ENCODE data around the gene EPB41L3.
"Not testable (repeated sequence)": the region's sequence is repeated elsewhere in the genome, so short reads cannot be mapped to it uniquely, and the experiment has no call there.

Gene EPB41L3

DNA sequence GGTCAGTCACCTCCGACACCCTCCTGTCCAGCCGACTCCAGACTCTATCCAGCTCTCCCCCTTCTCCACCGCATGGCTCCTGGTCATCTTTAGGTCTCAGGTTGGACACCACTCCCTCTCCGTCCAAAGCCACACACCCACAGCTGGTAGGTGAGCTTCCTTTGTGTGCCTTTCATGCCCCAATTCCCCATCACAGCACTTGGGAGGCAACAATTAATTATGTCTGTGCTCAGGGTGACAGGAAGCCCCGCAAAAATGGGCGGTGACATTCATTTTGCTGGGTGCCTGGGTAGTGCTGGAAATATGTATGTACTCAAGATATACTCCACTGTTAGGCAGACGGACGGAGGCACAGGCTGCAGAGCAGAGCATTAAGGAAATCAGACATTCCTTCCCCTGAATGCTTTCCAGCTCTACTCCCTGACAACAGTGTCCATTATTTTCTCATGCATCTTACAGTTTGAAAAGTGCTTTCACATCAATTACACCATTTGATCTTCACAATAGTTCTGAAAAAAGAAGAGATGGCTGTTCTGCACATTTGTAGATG, 13.1 kb downstream of the EPB41L3 start:
- DNase-seq = no peak

DNA sequence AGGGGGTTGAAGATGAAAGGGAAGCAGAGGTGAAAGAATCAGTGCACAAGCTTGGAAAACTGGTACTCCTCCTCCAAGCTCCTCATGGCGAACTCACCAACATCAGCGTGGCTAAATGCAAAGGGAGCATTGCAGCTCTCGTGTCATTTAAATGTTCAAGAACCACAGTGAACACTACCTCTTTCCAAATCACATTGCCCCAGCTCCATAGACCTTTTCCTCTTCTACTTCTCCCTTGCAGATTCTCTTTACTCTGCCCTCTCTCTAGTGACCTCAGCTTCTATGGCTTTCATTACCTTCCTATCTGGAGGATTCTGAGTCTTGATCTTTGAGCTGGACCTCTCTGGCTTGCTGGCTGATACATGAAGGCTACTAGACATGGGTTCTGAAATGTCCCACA, 14.3 kb downstream of the EPB41L3 start:
- no peak for DNase-seq

DNA sequence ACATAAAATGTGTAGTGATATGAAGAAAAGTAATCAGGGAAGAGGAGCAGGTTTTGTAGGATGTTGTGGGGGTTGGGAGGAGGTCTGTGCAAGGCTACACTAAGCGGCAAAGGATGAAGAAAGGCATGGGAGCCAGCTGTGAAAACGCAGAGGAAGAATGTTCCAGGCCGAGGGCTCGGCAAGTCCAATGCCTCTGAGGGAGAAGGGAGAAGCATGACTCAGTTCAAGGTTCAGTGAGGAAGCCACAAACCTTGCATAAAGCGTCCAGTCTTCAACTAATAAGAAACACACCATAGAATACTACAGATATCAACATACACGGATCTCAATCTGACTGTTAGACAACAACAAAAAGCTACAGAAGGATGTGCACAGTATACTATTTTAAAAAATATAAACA, 16.2 kb downstream of the EPB41L3 start:
- peak; percentile 94 for DNase-seq

DNA sequence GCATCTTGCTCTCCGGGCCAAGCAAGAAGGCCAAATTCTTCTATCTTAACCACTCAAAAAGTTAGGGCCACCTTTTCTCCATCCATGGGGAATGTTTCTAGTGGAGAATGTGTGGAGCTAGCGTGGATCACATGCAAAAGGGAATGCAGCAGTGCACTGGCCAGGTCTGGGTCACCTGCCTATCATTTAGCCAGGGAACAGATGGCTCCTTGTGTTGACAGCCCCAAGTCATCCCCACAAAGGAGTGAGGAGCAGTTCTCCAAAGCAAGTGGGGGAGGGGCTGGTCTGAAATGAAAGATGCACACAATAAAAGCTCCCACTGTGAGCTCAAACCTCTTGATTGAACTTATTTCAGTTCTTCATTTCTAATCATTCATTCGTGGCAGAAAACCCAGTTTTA, 19.1 kb downstream of the EPB41L3 start:
- no peak for DNase-seq

DNA sequence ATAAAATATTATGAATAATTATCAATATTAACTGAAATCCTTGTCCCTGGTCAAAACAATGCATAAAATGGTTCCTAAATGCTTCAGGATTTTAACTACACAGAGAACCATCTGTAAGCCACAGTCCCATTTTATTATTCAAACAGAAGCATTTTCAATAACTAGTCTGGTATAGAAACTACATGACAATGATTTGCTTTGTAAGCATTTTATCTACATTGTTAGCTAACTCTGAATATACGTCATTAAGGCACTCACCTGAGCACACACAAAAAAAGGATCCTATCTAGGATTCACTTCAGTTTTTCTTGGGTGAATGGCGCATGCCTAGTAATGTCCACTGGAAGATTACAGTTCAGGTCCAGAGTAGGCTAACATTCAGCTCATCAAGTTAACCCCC, 22.8 kb downstream of the EPB41L3 start:
- DNase-seq = no peak

DNA sequence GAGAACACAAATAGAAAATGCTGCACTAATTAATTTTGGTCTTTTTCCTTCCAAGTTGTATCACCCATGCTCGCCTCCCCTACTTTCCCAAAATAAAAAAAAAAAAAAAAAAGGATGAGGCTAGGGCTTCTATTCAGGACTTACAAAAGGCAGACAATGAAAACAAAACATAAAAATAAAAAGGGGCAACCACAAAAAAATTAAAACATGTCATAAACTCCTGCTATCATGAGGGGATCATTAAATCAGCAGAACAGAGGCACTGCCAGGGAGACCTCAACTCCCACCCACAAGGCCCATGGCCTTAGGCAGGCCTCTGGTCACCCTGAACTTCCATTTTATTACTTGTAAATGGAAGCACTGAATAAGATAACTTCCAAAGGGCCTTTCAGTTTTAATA, 23.3 kb downstream of the EPB41L3 start:
- no peak for DNase-seq

DNA sequence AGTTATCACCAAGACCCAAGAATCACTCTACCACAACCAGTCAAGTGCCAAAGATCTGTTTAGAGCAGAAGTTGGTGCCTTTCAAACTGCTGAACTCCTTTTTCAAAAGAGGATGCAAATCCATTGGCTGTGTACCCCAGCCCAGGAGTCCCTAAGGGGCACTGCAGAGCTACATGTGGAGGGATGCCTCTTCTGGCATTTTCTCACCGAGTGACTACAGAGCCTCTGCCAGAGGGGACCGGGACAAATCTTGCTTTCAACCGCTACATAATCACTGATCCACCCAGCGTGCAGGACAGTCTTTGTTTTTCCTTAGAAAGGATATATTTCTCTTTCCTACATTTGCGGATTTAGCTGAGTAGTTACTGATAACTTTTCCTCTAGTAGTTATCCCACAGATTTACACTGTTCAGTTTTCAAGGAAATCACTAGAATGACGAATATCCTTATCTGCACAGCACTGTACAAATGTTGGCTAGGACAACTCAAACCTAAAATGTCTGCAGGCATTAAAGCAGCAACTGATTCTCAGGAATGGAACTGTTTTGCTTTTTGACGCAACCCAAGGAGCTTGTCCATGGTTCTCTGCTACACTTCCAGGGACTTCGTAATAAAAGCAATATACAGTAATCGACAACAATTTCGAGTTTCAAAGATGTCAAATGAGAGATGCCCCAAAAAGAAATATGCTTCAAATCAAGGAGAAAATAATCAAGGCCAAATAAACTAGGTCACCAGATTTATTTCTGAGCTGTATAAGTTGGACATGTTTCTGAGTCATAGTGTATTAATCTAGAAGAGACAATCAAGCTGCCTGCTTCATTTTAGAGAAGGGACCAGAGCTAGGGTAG, 24.1 kb downstream of the EPB41L3 start:
- DNase-seq = peak; percentile 42

DNA sequence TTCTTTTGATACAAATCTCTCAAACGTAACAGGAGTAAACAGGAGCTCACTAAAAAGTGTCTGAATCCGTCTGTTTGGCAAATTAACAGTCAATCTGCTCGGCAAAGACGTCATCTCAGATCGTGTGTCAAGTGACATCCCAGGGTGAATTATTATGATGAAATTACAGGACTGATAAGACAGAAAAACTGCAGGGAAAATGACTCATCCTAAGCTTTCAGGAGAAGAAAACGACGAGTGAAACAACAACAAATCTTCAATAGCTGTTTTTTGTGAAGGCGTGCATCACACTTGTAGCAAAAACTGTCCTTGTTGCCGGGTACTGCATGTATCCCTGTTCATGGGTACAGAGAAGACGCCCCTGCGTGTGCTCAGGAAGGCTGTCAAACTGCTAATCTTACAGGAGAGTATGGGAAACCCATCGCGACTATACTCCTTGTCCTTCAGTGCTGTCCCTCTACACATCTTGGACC, 24.9 kb downstream of the EPB41L3 start:
- DNase-seq = peak; percentile 34

DNA sequence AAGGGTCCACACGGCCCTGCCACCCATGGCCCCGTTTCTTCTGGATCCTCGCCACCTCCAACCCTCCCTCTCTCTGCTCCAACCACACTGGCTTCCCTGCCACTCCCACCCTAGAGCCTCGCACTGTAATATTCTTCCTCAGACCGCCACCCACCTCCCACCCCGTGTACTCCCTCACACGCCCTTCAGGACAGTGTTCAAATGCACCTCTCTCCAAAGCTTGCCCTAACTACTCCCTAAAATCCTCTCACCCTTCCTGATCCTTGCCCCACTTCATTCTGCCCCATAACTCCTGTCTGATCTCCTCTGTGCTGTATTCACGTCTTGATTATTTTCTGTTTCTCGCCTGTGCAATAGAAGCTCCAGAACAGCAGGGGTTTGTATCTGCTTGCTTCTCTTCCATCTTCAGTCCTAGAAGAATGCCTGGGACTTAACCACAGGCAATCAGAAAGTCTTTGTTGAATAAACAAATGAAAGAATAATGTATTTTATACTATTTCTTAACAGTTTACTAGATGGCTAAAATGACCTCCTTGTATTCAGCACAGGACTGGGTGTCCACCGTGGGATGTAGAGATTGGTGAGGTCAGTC, 25.5 kb downstream of the EPB41L3 start:
- no peak for DNase-seq

DNA sequence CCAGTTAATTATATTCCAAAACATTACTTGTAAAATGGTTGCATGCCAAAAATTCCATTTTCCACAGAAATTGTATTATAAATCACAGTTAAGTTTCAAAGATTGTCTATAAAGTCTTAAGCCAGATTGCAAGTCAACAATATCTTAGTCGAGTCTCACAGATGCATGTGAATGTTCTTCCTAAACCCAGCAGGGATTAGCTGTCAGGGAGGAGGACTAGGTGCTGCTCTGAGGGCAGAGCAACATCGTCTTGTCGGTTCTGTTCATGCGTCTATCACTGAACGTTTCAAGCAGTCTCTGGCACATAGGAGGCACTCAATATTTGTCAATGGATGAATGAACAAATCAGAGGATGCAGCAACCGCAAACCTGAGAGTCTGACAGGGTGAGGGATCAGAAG, 27.0 kb downstream of the EPB41L3 start:
- no peak for DNase-seq

DNA sequence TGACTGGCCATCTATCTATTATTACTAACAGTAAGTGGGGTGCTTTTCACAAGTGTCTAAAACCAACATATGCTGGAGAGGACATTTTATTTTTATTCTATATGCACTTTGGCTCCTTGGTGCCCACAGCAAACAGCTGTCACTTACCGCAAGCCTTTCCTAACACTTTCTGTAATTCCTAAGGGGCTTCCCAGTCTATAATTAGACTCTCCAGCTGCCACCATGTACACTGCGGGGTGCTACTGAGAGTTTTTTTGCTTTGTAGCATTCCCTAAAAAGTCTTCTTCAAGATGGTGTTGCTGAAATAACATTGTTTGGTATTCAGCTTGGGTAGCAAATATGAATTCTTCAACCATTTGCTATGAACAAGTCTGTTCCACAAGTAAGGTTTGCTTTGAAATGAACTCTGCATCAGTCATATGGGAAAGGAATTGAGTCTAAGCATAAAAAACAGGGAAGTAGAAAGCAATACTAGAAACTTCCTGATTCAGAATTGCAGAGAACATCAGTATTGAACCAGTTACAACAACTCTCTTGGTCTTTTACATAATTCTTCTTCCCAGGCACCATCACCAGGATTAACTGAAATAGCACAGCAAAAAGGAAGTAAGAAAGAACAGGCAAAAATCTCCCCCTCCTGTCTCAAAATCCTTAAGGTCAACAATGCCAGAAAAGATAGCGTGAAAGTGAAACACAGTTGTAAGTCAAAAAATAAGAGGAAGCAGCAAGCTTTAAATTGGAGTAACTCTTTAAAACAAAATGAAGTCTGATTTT, 28.6 kb downstream of the EPB41L3 start:
- DNase-seq = no peak

DNA sequence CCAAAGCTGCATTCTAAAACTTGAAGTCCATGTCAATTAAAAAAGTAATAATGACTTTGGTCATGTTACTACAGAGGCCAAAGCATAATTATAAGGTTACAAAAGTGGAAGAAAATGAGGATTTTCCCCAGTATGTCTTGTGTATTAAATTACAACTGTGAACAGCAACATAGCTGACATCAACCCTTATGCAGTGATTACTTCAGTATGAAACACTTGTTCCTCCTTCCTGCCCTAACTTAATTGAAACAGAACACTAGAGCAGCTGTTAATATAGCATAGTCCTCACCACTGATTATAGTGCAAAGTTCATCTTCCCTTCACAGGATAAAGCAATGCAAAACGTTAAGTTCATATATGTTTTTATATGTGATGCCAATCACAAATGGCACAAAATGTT, 29.9 kb downstream of the EPB41L3 start:
- no peak for DNase-seq

DNA sequence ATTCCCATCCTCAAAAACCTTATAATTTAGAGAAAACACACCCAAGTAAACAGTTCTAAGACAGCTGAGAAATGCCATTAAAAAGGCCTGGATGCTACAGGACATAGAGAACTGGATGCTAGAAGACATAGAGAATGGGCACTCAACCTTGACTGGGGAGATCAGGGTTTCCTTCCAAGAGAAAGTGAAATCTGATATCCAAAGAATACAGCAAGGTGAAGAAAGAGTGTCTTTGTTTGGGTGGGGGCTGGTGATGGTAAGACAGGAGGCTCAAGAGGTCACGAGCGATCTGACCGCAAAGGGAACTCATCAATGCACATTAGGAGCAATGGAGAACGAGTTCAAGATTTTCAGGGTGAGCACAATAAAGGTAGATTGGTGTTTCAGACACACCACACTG, 31.6 kb downstream of the EPB41L3 start:
- DNase-seq = no peak

DNA sequence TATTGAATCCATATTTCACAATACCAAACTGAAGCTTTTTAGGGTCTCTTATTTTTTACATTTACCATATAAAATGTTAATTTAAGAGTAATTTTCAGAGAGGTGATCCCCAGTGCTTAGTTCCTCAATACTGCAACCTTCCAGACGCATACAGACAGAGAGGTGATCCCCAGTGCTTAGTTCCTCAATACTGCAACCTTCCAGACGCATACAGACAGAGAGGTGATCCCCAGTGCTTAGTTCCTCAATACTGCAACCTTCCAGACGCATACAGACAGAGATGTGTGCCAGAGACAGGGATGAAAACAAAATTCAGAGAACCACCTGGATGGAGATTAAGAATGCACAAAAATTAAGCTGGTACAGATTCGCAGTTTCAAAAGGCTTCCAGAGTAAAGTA, 32.3 kb downstream of the EPB41L3 start:
- not testable (repeated sequence) for DNase-seq

DNA sequence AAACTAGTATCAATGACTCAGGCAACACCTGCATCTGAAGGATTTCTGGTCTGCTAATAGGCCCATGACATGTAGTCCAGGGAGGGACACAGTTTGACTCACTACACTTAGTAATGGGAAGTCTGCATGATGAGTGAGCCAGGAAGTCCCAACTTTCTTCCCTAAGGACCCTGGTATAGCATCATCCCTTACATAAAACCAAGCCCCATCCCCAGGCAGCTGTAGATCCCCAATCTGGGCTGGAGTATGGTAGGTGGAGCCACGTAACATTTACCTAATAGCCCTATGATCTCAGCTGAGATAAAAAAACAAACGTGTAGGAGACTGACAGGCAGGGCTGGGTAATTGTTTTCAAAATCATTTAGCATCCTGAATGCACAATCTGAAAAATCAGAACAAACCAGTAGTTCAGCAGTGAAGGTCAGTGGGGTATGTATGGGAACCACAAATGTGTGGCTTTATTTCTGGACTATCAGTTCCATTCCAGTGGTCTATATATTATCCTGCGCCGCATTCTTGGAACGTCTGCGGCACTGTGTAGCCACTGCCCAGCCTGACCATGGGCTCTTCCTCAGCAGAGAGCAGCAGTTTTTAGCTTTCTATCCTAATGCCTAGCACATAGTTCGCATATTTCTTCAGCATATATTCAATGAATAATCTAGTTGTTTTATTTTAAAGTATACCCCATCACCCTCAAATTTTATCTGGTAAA, 33.5 kb downstream of the EPB41L3 start:
- peak; percentile 77 for DNase-seq

DNA sequence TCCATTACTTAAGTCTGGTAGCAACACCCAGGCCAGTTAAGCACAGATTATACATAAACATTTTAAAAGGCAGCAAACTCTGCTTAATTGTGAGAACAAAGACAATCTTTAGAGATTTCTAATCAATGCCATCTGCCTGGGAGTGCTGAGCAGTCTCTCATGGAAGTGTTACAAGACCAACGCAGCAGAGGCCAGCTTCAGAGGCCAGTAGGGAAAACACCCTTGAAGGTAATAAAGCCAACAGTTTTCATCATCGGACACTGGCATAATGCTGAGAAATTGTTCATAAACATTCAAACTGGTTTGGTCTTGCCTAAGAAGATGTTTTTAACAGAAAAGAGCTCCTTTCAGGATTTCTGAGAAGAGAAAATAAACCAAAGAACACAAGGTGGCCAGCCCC, 35.0 kb downstream of the EPB41L3 start:
- DNase-seq = no peak

DNA sequence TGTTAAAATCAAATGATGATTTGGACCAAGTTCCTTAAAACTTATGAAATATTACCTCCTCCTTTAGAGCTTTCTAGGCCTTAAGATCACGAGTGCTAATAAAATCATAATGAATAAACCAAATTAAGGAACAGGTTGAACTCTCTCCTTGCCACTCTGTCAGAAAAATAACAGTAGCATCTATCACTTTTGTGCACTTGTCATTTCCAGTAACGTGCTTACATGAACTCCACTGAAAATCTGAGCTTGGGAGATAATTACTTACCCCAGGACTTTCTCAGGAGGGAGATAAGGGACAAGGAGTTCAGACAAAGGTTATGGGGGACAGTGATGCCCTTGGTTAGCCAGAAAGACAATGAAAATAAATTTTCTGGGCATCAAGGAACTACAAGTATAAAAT, 36.0 kb downstream of the EPB41L3 start:
- no peak for DNase-seq

DNA sequence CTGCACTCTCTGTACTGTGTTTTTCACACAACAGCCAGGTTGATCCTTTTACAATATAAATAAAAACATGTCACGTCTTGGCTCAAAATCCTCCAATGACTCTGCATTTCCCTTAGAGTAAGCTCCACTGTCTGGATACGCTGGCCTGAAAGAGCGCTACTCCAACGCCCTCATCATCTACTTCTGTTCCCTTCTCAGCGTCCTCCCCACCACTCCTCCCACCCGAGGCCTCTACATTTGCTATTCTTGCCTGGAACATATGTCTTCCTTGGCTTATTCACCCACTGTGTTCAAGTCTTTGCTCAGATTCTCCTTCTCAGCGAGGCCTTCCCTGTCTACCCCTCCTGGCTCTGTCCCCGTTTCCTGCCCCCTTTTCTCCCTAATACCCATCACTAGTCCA, 37.6 kb downstream of the EPB41L3 start:
- DNase-seq = no peak

DNA sequence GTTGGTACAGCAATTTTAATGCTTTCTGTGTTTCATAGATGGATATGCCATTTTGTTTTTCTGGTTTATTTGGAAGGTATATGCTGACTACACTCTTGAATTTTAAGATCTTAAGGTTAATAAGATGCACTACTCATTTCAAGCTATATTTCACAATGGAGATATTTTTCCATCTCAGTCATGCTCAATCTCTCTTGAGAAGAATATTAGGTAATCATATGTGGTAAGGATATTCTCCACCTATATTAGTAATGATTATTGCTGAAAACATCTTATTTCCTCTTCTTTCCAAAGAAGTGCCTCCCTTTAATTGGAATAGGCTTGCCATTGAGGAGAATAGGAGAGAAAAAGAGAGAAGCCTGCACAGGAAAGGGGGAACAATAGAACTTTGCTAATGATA, 40.1 kb downstream of the EPB41L3 start:
- peak; percentile 37 for DNase-seq

DNA sequence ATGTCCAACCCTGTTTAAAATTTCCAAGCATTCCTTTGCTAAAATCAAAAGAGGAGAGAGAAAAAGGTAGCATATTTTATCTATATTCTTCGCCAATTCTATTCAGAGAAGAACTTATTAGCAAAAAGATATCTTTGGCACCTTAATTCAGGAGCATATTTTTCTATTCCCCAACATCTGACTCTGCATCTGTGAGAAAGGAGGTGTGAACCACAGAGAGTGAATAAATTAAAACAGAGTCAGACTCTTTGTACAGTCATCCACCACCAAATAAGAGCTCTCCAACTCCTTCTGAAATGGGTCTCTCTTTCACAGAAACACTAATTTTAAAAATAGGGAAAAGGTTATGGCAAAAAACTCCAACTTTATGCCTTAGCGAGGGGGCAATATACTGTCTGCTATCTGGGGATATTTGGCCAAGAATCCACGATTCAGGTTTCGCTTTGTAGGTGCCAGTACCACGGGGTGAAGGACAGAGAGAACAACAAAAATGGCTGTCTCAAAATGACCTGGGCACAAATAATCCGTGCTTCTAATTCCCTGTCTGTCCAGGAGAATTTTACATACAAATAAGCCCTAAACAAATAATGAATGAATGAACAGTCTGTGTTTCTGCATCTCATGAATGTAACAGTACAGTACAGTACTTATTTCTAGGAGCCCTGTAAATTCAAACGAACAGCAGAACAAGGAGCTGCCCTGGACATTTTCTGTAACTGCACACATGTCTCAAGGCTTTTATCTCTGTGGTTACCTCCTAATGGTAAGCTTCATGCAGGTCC, 43.4 kb downstream of the EPB41L3 start:
- no peak for DNase-seq

DNA sequence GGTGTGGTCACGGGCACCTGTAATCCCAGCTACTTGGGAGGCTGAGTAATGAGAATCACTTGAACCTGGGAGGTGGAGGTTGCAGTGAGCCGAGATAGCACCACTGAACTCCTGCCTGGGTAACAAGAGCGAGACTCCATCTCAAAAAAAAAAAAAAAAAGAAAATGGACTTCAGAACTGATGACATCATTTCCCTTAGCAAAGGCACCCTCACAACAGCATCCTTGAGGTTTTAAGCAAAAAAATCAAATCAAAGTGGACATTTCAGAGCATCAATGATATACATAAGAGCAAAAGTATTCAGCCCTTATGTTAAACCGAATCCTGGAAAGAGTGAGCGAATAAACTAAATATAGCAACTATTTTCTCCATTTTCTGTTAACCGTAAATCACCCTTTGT, 45.3 kb downstream of the EPB41L3 start:
- no peak for DNase-seq

DNA sequence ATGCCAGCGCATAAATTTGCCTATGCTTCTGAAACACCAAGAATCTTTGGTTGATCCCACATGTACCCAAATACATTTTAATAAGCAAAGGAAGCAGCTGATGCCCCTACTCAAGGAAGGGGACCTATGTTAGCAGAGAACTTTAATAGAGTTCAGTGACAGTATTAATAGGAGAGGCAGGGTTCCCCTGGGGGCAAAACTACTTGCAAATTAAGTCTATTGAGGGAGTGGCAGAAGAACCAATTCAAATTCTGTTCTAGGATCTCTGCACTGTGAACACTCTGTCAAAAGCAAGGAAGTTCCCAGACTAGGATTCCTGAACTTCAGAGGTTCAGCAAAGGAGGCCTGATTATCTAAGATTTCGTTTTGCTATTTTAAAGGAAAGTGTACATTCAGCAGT, 47.5 kb downstream of the EPB41L3 start:
- DNase-seq = no peak

Data from fibroblast of skin of abdomen (primary cell).